H54 (cell line): ENCODE measurements around the gene EMILIN1.

ENCODE experiments used
- DNase-seq: peaks from one replicate; pipeline ENCODE4 v3.0.0; 2011; ENCODE audit warnings: low spot score, mixed read lengths; ENCODE audit not compliant: insufficient read length
- FAIRE-seq: peaks from 3 replicates; lab custom pipeline; 2011; peaks lifted over from hg19 to GRCh38; lab: Jason Lieb, UNC
- POLR2A ChIP-seq: IDR thresholded peaks from 2 replicates; pipeline ENCODE4 v1.6.1; 2011; ENCODE audit warnings: low read depth, mild to moderate bottlenecking, low read length

EMILIN1 gene

GRCh38 chr2:27049422-27050280, 28.8 kb upstream of the EMILIN1 start:
- DNase-seq (peak; percentile 53), FAIRE-seq (no peak)
- TF ChIP-seq POLR2A = no peak

DNA sequence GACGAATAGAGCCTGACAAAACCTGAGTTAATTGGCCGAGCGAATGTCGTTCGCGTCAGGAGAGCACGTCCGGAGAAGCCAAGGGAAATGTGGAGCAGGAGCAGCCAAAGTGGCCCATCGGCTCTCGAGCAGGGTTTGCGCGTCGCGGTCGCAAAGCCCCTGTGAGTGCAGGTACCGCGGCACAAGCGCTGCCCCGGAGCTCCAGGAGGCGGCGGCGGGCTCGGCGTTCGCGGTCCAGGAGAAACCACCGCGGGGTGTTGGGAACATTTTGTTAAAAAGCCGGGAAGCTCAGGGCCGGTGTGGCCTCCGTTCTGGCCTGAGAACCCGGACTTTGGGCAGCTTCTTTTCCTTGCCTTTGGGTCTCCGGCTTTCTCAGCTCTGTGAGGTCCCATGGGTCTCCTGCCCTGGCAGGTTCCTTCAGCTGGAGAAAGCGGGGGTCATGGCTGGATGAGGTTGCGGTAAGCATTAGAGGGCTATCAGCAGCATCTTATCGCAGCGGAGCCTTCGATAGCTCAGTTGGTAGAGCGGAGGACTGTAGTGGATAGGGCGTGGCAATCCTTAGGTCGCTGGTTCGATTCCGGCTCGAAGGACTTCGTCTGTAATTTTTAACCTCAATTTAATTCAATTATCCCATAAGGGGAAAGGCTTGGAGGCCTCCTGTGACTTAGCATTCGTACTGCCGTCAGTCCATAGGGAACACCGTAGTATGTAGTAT, 28.0 kb upstream of the EMILIN1 start:
- FAIRE-seq (peak; percentile 78), DNase-seq (peak; percentile 80)
- peak; percentile 92 for TF ChIP-seq POLR2A

GRCh38 chr2:27050996-27051901, 27.2 kb upstream of the EMILIN1 start, which contains the start of gene AGBL5:
Gene AGBL5, plus strand, starts transcription at chr2:27051668. Its CDS starts 1,291 bp downstream, at chr2:27052959.
- peak; percentile 19; the same call in 1 of the 2 replicates for TF ChIP-seq POLR2A
- DNase-seq (peak; percentile 97), FAIRE-seq (no peak)

- FAIRE-seq (no peak), DNase-seq (no peak)
- peak; percentile 3; the same call in 1 of the 2 replicates for TF ChIP-seq POLR2A
These were observed 26.3 kb upstream of the EMILIN1 start for GRCh38 chr2:27051902-27052645.

DNA sequence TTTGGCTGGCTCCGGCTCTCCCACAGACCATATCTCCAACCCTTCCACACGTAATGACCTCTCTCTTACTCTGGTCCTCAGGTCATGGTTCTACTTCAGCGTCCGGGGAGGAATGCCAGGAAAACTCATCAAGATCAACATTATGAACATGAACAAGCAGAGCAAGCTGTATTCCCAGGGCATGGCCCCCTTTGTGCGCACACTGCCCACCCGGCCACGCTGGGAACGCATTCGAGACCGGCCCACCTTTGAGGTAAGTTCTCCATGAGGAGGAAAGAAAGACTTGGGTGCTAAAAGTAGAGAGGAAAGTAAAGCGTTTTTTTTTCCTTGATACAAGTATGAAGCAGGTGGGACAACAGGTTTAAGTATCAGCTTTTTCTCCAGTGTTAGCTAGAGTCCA, 25.1 kb upstream of the EMILIN1 start:
- no peak for FAIRE-seq
- TF ChIP-seq POLR2A = no peak
- DNase-seq = no peak

DNA sequence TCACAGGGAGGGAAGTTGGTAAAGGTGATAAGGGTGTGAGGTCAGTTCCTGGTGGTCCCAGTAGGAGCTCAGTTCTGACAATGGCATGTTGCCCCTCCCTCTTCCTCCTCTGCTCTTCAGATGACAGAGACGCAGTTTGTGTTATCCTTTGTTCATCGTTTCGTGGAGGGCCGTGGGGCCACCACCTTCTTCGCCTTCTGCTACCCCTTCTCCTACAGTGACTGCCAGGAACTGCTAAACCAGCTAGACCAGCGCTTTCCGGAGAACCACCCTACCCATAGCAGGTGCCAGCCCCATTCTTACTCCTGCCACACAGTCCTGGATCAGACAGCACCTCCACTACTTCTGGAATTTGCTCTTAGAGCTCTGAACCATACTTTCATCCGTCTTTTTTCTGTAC, 24.6 kb upstream of the EMILIN1 start:
- TF ChIP-seq POLR2A = no peak
- FAIRE-seq (no peak), DNase-seq (no peak)

- no peak for FAIRE-seq
- no peak for TF ChIP-seq POLR2A
- DNase-seq = no peak
These were observed 23.7 kb upstream of the EMILIN1 start for GRCh38 chr2:27054721-27055120.

GRCh38 chr2:27057184-27057583, 21.2 kb upstream of the EMILIN1 start:
- no peak for TF ChIP-seq POLR2A
- DNase-seq = no peak
- FAIRE-seq = no peak

DNA sequence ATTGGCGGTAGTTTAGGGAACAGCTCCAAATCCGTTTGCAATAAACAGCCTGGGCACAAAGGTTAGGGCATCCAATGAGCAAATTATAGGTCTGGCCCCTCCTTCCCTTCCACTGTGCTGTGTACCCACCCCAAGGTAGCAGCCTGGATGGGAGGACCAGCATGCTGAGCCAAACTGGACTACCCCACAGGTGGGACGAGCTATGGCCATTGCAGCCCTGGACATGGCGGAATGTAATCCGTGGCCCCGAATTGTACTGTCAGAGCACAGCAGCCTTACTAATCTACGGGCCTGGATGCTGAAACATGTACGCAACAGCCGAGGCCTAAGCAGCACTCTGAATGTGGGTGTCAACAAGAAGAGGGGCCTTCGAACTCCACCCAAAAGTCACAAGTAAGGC, 20.2 kb upstream of the EMILIN1 start:
- DNase-seq (no peak), FAIRE-seq (no peak)
- no peak for TF ChIP-seq POLR2A

- no peak for TF ChIP-seq POLR2A
- DNase-seq (no peak), FAIRE-seq (no peak)
These were observed 19.1 kb upstream of the EMILIN1 start for GRCh38 chr2:27059141-27059820.

DNA sequence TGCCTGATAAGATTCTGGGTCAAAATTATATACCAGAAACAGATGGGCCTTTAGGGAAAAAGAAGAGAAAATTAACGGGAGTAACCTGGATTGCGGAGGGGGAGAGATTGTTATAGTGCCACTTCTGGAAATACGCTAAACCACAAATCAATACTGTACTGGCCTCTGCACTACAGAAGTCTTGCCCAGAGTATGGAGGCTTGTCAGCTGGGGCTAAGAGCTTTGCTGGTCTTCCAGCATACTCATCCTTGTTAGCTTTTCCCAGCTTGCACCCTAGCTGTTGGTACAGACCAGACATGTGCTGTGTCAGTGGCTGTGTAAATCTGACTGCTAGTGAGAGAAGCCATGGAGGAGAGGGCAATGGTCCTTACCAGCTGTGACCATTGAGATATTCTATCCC, 18.1 kb upstream of the EMILIN1 start:
- no peak for FAIRE-seq
- TF ChIP-seq POLR2A = no peak
- DNase-seq = no peak

DNA sequence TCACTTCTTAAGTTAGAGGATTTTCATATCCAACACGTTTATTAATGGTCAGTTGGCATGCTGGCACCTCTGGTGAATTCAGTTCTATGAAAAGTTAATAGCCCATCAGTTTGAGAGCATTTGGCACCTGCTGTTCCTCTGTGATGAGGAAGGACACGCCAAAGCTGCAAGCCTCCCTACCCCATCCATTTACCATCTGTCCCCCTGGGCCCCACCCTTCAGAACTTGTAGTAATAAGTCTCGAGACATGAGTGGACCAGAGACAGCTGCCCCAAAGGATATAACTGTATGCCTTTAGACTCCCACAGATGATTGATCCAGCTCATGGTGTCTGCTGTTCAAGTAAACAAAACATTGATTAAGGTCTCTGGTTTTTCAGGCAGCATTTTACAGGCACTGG, 13.3 kb upstream of the EMILIN1 start:
- TF ChIP-seq POLR2A = no peak
- FAIRE-seq (no peak), DNase-seq (no peak)
